Fibroblast of lung (primary cell): ENCODE measurements around the gene NNT.

Experiments used
- EZH2 ChIP-seq: IDR thresholded peaks from 2 replicates; pipeline ENCODE4 v1.5.1; 2012; ENCODE audit warnings: low read length, control low read depth, mild to moderate bottlenecking; ENCODE audit errors: missing control alignments
- TF ChIP-seq, protein P1 (sequence below), 2 donors: IDR thresholded peaks in 1 of 2; conservative IDR thresholded peaks in 1 of 2; 1 replicate in 1 of 2; 2 replicates in 1 of 2; pipeline ENCODE4 v1.5.1; 2011 to 2012; ENCODE audit warnings: low read length in 2 of 2, control low read depth in 1 of 2, inconsistent platforms in 1 of 2, low read depth in 1 of 2, mild to moderate bottlenecking in 1 of 2

DNA sequence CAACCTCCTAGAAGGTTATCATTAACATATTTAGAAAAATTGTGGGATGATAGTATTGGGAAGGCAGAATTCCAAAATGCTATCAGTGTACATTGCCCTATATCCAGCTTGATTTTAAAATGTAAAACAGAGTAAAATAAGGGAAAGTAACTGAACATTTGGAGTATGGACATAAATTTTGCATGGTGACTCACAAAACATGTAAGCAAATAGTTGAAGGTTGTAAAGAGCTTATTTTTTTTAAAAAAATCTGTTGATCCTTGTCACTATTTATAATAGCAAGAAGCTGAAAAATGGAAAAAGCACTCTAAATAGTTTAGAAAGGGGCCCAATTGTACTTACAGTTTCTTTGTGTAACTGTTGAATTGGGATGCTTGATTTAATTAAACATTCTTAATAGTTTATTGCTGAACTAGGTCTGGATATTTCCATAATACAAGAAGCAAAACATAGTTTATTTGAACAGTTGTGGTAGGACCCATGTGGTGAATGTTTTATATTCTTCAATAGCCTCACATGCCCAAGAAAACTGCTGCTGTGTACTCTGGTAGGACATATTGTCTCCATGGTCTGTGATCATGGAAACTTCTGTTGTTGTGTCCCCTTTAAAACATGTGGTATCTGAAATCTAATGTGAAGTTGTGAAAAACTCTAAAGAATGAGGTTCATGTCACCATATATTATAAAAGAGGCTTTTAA is 82.4 kb downstream of the NNT start:
- TF ChIP-seq, protein P1, sequence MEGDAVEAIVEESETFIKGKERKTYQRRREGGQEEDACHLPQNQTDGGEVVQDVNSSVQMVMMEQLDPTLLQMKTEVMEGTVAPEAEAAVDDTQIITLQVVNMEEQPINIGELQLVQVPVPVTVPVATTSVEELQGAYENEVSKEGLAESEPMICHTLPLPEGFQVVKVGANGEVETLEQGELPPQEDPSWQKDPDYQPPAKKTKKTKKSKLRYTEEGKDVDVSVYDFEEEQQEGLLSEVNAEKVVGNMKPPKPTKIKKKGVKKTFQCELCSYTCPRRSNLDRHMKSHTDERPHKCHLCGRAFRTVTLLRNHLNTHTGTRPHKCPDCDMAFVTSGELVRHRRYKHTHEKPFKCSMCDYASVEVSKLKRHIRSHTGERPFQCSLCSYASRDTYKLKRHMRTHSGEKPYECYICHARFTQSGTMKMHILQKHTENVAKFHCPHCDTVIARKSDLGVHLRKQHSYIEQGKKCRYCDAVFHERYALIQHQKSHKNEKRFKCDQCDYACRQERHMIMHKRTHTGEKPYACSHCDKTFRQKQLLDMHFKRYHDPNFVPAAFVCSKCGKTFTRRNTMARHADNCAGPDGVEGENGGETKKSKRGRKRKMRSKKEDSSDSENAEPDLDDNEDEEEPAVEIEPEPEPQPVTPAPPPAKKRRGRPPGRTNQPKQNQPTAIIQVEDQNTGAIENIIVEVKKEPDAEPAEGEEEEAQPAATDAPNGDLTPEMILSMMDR (conservative IDR thresholded peaks at IDR 0.05 in 1 of 2, IDR thresholded peaks at IDR 0.05 in 1 of 2; ENCODE audit: low read depth in 1 of 2, low read length in 2 of 2), result no peak
- no peak for TF ChIP-seq EZH2
